Epithelial cell of esophagus (primary cell): Measurements from ENCODE around the gene HELZ.
"Not testable (repeated sequence)": the region's sequence is repeated elsewhere in the genome, so short reads cannot be mapped to it uniquely, and the experiment has no call there.

Experiments used
- DNase-seq: peaks from one replicate; pipeline ENCODE4 v3.0.0; 2010; ENCODE audit warnings: low read depth
- H3K4me3 ChIP-seq: 2 replicates; pipeline ENCODE4 v1.5.1; 2011; ENCODE audit warnings: mild to moderate bottlenecking, low read length, control low read depth
- TF ChIP-seq, protein P1 (sequence below): IDR thresholded peaks from 2 replicates; pipeline ENCODE4 v1.5.1; 2011; ENCODE audit warnings: low read depth, mild to moderate bottlenecking, low read length, control low read depth, inconsistent platforms; ENCODE audit not compliant: insufficient read depth; ENCODE audit errors: missing control alignments

HELZ gene

DNA sequence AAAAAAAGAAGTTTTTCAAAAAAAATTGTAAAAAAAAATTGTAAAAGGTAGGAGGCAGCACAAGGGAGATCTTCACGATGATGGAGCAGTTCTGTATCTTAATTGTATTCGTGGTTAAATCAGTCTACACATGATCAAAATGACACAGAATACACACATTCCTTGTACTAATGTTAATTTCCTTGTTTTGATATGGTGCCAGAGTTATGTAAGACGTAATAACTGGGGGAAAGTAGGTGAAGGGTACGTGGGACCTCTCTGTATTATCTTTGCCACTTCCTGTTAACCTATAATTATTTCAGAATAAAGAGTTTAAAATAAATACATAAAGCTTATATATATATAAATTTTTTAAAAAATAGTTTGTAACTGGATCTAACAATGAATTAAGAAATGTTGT lies 36.8 kb downstream of the HELZ start:
- H3K4me3 ChIP-seq, result no peak overlapping the region
- no peak for DNase-seq
- TF ChIP-seq, protein P1, sequence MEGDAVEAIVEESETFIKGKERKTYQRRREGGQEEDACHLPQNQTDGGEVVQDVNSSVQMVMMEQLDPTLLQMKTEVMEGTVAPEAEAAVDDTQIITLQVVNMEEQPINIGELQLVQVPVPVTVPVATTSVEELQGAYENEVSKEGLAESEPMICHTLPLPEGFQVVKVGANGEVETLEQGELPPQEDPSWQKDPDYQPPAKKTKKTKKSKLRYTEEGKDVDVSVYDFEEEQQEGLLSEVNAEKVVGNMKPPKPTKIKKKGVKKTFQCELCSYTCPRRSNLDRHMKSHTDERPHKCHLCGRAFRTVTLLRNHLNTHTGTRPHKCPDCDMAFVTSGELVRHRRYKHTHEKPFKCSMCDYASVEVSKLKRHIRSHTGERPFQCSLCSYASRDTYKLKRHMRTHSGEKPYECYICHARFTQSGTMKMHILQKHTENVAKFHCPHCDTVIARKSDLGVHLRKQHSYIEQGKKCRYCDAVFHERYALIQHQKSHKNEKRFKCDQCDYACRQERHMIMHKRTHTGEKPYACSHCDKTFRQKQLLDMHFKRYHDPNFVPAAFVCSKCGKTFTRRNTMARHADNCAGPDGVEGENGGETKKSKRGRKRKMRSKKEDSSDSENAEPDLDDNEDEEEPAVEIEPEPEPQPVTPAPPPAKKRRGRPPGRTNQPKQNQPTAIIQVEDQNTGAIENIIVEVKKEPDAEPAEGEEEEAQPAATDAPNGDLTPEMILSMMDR, result no peak

DNA sequence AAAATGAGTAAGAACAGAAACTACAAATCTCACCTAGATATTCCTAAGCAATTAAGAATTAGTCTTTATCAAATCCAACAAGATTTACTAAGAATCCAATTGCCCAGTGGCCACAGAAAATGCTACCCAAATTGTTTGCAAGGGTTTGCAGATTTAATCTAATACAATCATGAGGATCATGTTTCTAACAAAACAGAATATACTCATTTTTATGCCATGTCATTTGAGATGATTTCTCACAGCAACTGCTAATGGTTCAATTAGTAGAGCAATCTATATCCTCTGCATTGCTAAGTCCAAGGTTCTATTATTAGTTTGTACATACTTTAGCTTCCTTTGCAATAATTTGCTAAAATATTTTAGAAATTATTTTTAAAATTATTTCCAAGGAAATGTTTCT lies 41.2 kb downstream of the HELZ start:
- TF ChIP-seq, protein P1, result no peak
- DNase-seq, result no peak
- H3K4me3 ChIP-seq, result no peak overlapping the region

DNA sequence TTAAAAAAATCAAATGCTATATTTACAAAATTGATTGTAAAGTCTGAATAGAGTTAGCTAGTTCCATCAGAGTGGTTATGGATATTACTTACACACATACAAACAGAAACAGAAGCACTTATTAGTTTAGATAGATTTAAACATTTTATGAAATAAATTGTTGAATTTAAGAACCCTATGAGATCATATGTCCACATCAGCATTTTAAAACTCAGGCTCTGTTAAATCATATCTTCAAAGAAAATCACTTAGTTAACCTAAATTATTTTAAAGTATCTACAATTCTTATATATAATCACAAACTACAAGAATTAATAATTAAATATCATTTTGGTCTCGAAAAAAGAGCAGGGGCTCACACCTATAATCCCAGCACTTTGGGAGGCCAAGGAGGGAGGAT lies 42.5 kb downstream of the HELZ start:
- TF ChIP-seq, protein P1, result no peak
- H3K4me3 ChIP-seq, result no peak overlapping the region
- no peak for DNase-seq

DNA sequence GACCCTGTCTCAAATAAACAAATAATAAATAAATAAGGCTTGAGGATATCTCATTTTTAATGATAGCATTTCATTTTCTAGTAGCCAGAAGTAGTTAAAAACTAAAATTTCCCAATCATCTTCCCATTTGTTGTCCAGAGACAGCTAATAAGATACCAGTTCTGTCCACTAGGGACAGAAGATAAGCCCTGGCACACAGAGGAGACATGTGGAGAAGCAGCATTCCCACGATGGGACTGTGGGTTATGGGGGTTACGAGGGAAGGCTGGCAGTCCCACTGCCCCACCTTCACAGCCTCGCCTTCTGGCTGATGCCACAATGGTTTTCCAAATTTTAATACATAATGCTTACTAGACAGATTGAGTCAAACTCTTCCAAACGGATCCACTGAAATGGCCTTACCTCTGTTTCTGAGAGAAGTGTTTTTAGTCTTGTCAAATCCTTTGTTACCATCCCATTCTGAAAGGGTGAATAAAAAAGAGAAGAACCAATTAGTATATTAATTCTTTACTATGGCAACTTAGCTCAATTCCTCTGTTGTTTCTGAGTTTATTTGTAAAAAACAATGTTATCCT lies 44.2 kb downstream of the HELZ start:
- TF ChIP-seq, protein P1, result peak; percentile 61
- no peak overlapping the region for H3K4me3 ChIP-seq
- DNase-seq, result peak; percentile 33

DNA sequence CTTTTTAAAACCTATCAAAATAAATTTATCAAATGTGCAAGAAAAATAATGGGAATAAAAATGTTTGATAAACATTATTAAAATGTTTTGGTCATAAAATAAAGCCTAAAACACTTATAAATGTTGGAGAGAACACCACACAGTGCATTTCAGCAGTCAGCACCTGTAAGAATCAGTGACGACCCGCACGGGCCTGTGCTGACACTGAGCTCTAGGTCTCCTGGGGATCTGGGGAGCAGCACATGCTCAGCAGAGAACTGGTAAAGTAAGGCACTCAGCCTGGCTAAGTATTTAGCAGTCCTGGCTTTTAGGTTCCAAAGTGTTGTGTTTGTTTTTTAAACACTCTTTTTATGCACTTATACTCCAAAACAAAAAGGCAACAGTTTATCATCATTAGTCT lies 46.9 kb downstream of the HELZ start:
- no peak overlapping the region for H3K4me3 ChIP-seq
- TF ChIP-seq, protein P1, result no peak
- DNase-seq, result no peak

DNA sequence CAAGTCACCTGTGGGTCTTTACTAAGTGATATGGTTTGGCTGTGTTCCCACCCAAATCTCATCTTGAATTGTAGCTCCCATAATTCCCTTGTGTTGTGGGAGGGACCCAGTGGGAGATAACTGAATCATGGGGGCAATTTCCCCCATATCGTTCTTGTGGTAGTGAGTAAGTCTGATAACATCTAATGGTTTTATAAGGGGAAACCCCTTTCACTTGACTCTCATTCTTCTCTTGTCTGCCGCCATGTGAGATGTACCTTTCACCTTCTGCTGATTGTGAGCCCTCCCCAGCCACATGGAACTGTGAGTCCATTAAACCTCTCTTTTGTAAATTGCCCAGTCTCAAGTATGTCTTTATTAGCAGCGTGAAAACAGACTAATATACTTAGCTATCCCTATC lies 48.0 kb downstream of the HELZ start:
- DNase-seq, H3K4me3 ChIP-seq: not testable (repeated sequence)

DNA sequence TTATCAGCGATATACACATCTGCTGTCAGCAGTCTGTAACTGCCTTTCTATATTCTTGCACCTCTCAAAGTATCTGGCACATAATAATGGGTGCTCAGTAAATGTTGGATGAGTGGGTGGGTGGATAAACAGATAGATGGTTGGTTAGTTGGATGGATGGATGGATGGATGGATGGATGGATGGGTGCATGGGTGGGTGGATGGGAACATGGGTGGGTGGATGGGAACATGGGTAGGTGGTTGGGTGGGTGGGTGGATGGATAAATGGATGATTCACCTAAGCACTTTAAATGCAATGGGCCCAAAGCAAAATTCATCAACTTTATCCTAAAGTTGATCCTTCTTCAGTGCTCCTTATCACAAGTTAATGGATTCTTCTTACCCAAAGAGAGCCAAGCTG lies 48.6 kb downstream of the HELZ start:
- TF ChIP-seq, protein P1, result no peak
- no peak overlapping the region for H3K4me3 ChIP-seq
- no peak for DNase-seq

DNA sequence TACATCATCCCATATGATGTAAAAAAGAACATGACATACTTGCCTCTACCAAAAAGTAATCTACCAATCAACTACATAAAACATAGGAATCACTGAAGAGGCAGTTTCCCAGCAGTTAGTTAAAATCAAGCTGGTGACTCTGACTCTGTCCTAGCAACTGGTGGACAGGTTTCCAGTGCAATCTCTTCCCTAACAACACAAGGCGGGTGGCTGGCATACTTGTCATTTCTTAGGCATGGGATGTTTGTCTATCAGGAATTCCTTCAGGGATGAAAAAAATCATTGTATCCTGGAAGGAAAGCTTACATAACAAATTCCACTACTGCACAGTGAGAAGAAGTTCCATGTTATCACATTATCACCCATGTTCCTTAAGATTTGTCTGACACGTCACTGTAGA lies 50.9 kb downstream of the HELZ start:
- no peak for DNase-seq
- TF ChIP-seq, protein P1, result no peak
- no peak overlapping the region for H3K4me3 ChIP-seq
